H9 (cell line): ENCODE data around the gene CARD8. TPM values are rescaled to one million over a fixed set of nuclear protein-coding genes. Genes with fewer than 3 reads are reported as not detected.
"Not testable (repeated sequence)": the region's sequence is repeated elsewhere in the genome, so short reads cannot be mapped to it uniquely, and the experiment has no call there.

Experiments
- DNase-seq: peaks from one replicate; pipeline ENCODE4 v3.0.0-alpha.2; 2017
- H2AFZ ChIP-seq: one replicate; pipeline ENCODE4 v1.6.1; 2013; ENCODE audit warnings: mild to moderate bottlenecking, low read length, control low read depth, moderate library complexity
- H2AK5ac ChIP-seq: 2 replicates; pipeline ENCODE4 v1.6.1; 2013; ENCODE audit warnings: low read length, control low read depth, mixed read lengths; ENCODE audit not compliant: insufficient read length
- H2BK120ac ChIP-seq: one replicate; pipeline ENCODE4 v1.6.1; 2013; ENCODE audit warnings: low read depth, mild to moderate bottlenecking, low read length, control low read depth, inconsistent platforms; ENCODE audit not compliant: poor library complexity, severe bottlenecking
- H2BK12ac ChIP-seq: 2 replicates; pipeline ENCODE4 v1.6.1; 2013; ENCODE audit warnings: low read length, control low read depth, mixed read lengths, low read depth; ENCODE audit not compliant: insufficient read length
- H2BK15ac ChIP-seq: 2 replicates; pipeline ENCODE4 v1.6.1; 2013; ENCODE audit warnings: low read depth, low read length, control low read depth
- H2BK20ac ChIP-seq: one replicate; pipeline ENCODE4 v1.6.1; 2013; ENCODE audit warnings: low read depth, mild to moderate bottlenecking, low read length, control low read depth, inconsistent platforms; ENCODE audit not compliant: poor library complexity, severe bottlenecking
- H2BK5ac ChIP-seq: 2 replicates; pipeline ENCODE4 v1.6.1; 2013; ENCODE audit warnings: low read length, control low read depth, mixed read lengths; ENCODE audit not compliant: insufficient read length
- H3K14ac ChIP-seq: 2 replicates; pipeline ENCODE4 v1.6.1; 2013; ENCODE audit warnings: low read length, control low read depth; ENCODE audit not compliant: insufficient read depth
- H3K18ac ChIP-seq: 2 replicates; pipeline ENCODE4 v1.6.1; 2013; ENCODE audit warnings: low read depth, mild to moderate bottlenecking, mixed read lengths, low read length, control low read depth; ENCODE audit not compliant: insufficient read length
- H3K23ac ChIP-seq: 2 replicates; pipeline ENCODE4 v1.6.1; 2013; ENCODE audit warnings: low read length, control low read depth, mixed read lengths, low read depth; ENCODE audit not compliant: insufficient read length
- H3K23me2 ChIP-seq: 2 replicates; pipeline ENCODE4 v1.6.1; 2013; ENCODE audit warnings: low read depth, mild to moderate bottlenecking, mixed read lengths, low read length, control low read depth; ENCODE audit not compliant: insufficient read length, poor library complexity, severe bottlenecking
- H3K27ac ChIP-seq: 2 replicates; pipeline ENCODE4 v1.5.1; 2013; ENCODE audit warnings: low read length, control low read depth, mixed read lengths, low read depth; ENCODE audit not compliant: insufficient read length
- H3K27me3 ChIP-seq: 2 replicates; pipeline ENCODE4 v1.6.1; 2013; ENCODE audit warnings: low read length, control low read depth, inconsistent platforms; ENCODE audit not compliant: insufficient read depth
- H3K4ac ChIP-seq: 2 replicates; pipeline ENCODE4 v1.6.1; 2013; ENCODE audit warnings: low read depth, mild to moderate bottlenecking, control low read depth, inconsistent platforms, low read length, moderate library complexity
- H3K4me1 ChIP-seq: 2 replicates; pipeline ENCODE4 v1.6.1; 2013; ENCODE audit warnings: low read length, control low read depth, inconsistent platforms; ENCODE audit not compliant: insufficient read depth
- H3K4me2 ChIP-seq: 2 replicates; pipeline ENCODE4 v1.6.1; 2013; ENCODE audit warnings: low read length, control low read depth, mixed read lengths; ENCODE audit not compliant: insufficient read length, insufficient read depth
- H3K56ac ChIP-seq: 2 replicates; pipeline ENCODE4 v1.6.1; 2013; ENCODE audit warnings: low read depth, mild to moderate bottlenecking, mixed read lengths, low read length, control low read depth; ENCODE audit not compliant: insufficient read length
- H3K79me1 ChIP-seq: 2 replicates; pipeline ENCODE4 v1.6.1; 2013; ENCODE audit warnings: low read depth, mild to moderate bottlenecking, moderate library complexity, low read length, control low read depth, inconsistent platforms; ENCODE audit not compliant: insufficient read depth, poor library complexity, severe bottlenecking
- H3K79me2 ChIP-seq: 2 replicates; pipeline ENCODE4 v1.6.1; 2013; ENCODE audit warnings: low read length, control low read depth, inconsistent platforms; ENCODE audit not compliant: insufficient read depth
- H3K9ac ChIP-seq: 2 replicates; pipeline ENCODE4 v1.6.1; 2013; ENCODE audit warnings: low read length, control low read depth, mixed read lengths; ENCODE audit not compliant: insufficient read length; ENCODE audit errors: extremely low read depth
- H3K9me3 ChIP-seq: one replicate; pipeline ENCODE4 v1.6.1; 2013; ENCODE audit warnings: low read depth, low read length, inconsistent platforms; ENCODE audit not compliant: control insufficient read depth
- H3T11ph ChIP-seq: one replicate; pipeline ENCODE4 v1.6.1; 2013; ENCODE audit warnings: mild to moderate bottlenecking, low read length, control low read depth, inconsistent platforms
- H4K20me1 ChIP-seq: one replicate; pipeline ENCODE4 v1.6.1; 2013; ENCODE audit not compliant: control insufficient read depth, insufficient read length, insufficient read depth
- H4K5ac ChIP-seq: 2 replicates; pipeline ENCODE4 v1.6.1; 2013; ENCODE audit warnings: low read depth, mild to moderate bottlenecking, mixed read lengths, low read length, control low read depth; ENCODE audit not compliant: insufficient read length
- H4K8ac ChIP-seq: replicated peaks from 2 replicates; pipeline ENCODE4 v1.6.1; 2013; ENCODE audit warnings: low read length, control low read depth, mixed read lengths, low read depth; ENCODE audit not compliant: insufficient read length
- H4K91ac ChIP-seq: 2 replicates; pipeline ENCODE4 v1.6.1; 2013; ENCODE audit warnings: low read depth, mild to moderate bottlenecking, moderate library complexity, mixed read lengths, low read length, control low read depth; ENCODE audit not compliant: insufficient read length
- H3K27ac Mint-ChIP-seq, 3 experiments: 2 replicates in 2 of 3; 3 replicates in 1 of 3; pipeline ENCODE4 v1.8.0; 2020 to 2021; ENCODE audit warnings: mixed read lengths in 3 of 3, mild to moderate bottlenecking in 1 of 3, moderate library complexity in 1 of 3
- H3K27me3 Mint-ChIP-seq: 2 replicates; pipeline ENCODE4 v1.8.0; 2021; ENCODE audit warnings: low read depth, mild to moderate bottlenecking, moderate library complexity, mixed read lengths
- H3K36me3 Mint-ChIP-seq, 3 experiments: 2 replicates in 2 of 3; 3 replicates in 1 of 3; pipeline ENCODE4 v1.8.0; 2020 to 2021; ENCODE audit warnings: low read depth in 3 of 3, mixed read lengths in 3 of 3; ENCODE audit not compliant: insufficient read depth in 1 of 3
- H3K4me1 Mint-ChIP-seq, 2 experiments: 2 replicates each; pipeline ENCODE4 v1.8.0; 2020; ENCODE audit warnings: mixed read lengths in 2 of 2
- H3K4me3 Mint-ChIP-seq, 2 experiments: 2 replicates in 1 of 2; 3 replicates in 1 of 2; pipeline ENCODE4 v1.8.0; 2020 to 2021; ENCODE audit warnings: mild to moderate bottlenecking in 2 of 2, mixed read lengths in 2 of 2, moderate library complexity in 1 of 2
- H3K9me3 Mint-ChIP-seq, 2 experiments: 2 replicates in 1 of 2; 3 replicates in 1 of 2; pipeline ENCODE4 v1.8.0; 2020; ENCODE audit warnings: mild to moderate bottlenecking in 2 of 2, mixed read lengths in 2 of 2, moderate library complexity in 1 of 2
- CTCF ChIP-seq: fragments of 200-600 bp; sonication (generic); conservative IDR thresholded peaks from 3 replicates; pipeline ENCODE4 v1.8.0; 2021; ENCODE audit warnings: antibody characterized with exemption, mild to moderate bottlenecking
- WGBS: extraction: QIAGEN DNeasy Blood & Tissue Kit; methylation state at CpG from one replicate; pipeline ENCODE4 v1.1.7; 2013; ENCODE audit warnings: missing lambda C conversion rate, low lambda C conversion rate, mixed read lengths; ENCODE audit not compliant: insufficient read length; ENCODE audit errors: extremely low coverage; 5-methylcytosine and 5-hydroxymethylcytosine counted together
- total RNA-seq: library from RNA; stranded (reverse); gene quantifications from 2 replicates; pipeline ENCODE4 v1.2.1, GENCODE V29; 2021

The CARD8 gene
- total RNA-seq, 1 experiment from 2014 or later: 21.0 TPM

- H3K4ac ChIP-seq: no peak overlapping the region
- H2AFZ ChIP-seq: no peak overlapping the region
- no peak overlapping the region for H2BK15ac ChIP-seq
- H2AK5ac ChIP-seq: no peak overlapping the region
- no peak overlapping the region for H2BK12ac ChIP-seq
- H3K23ac ChIP-seq: no peak overlapping the region
- no peaks in the 10 kb centered on the region for H3K23me2 ChIP-seq
- H3K9me3 Mint-ChIP-seq: no peaks in the 10 kb centered on the region
- H3K79me1 ChIP-seq: no peaks in the 10 kb centered on the region
- no peak overlapping the region for H3K56ac ChIP-seq
- H3T11ph ChIP-seq: no peak overlapping the region
- no peaks in the 10 kb centered on the region for H3K79me2 ChIP-seq
- H3K14ac ChIP-seq: no peak overlapping the region
- no peak overlapping the region for H4K91ac ChIP-seq
- H2BK5ac ChIP-seq: no peak overlapping the region
- H3K4me1 ChIP-seq: no peaks in the 10 kb centered on the region
- no peaks in the 10 kb centered on the region; the same call in 1 of the 2 replicates for H3K27me3 Mint-ChIP-seq
- no peak overlapping the region for H2BK20ac ChIP-seq
- no peak overlapping the region for H4K5ac ChIP-seq
- no peak overlapping the region for H4K8ac ChIP-seq
- no peaks in the 10 kb centered on the region for H3K9me3 ChIP-seq
- H4K20me1 ChIP-seq: no peaks in the 10 kb centered on the region
- TF ChIP-seq CTCF: no peak
- no peak for DNase-seq
- H3K4me2 ChIP-seq: no peak overlapping the region
- peaks cover 0 to 4% (median 0%) of the 10 kb centered on the region in 3 experiments; a peak in 3 of 7 replicates for H3K36me3 Mint-ChIP-seq
- no peak overlapping the region for H2BK120ac ChIP-seq
- H3K9ac ChIP-seq: no peak overlapping the region
- H3K4me3 Mint-ChIP-seq: no peak overlapping the region
- peaks cover 10 to 11% of the 10 kb centered on the region in 2 experiments; a peak in 3 of 4 replicates for H3K4me1 Mint-ChIP-seq
- WGBS: no CpG with 5 or more reads among the region's 5 CpGs
- H3K27me3 ChIP-seq: no peaks in the 10 kb centered on the region
- no peak overlapping the region for H3K27ac Mint-ChIP-seq
- H3K27ac ChIP-seq: no peak overlapping the region
- no peak overlapping the region for H3K18ac ChIP-seq
Observed at GRCh38 chr19:48221628-48222027, 34.1 kb downstream of the CARD8 start.

GRCh38 chr19:48220784-48221183 is 34.9 kb downstream of the CARD8 start:
- not testable (repeated sequence) for H3K4ac ChIP-seq, H2BK15ac ChIP-seq, H3K36me3 Mint-ChIP-seq, H2BK12ac ChIP-seq, H2BK20ac ChIP-seq, H3K23ac ChIP-seq, H3K4me1 ChIP-seq, H4K8ac ChIP-seq, H2BK5ac ChIP-seq, H3K79me1 ChIP-seq, H4K5ac ChIP-seq, H3K4me2 ChIP-seq, H3K23me2 ChIP-seq, H3K9me3 ChIP-seq, H3K27me3 ChIP-seq, H3K56ac ChIP-seq, H3K79me2 ChIP-seq, H2AFZ ChIP-seq, H3K18ac ChIP-seq, H3K4me3 Mint-ChIP-seq, H3K14ac ChIP-seq, H2BK120ac ChIP-seq, H4K20me1 ChIP-seq, DNase-seq, H3K27me3 Mint-ChIP-seq, H3K27ac ChIP-seq, H3K27ac Mint-ChIP-seq, H3K9me3 Mint-ChIP-seq, H3K9ac ChIP-seq, H2AK5ac ChIP-seq, H3T11ph ChIP-seq, H4K91ac ChIP-seq
- WGBS: no CpG with 5 or more reads among the region's 3 CpGs
- peaks cover 10 to 11% of the 10 kb centered on the region in 2 experiments; a peak in 3 of 4 replicates for H3K4me1 Mint-ChIP-seq
